Testis (tissue), 3 donors: ENCODE data around the gene NAMPT. TPM values are rescaled to one million over a fixed set of nuclear protein-coding genes. Genes with fewer than 3 reads are reported as not detected.
"Not testable (repeated sequence)": the region's sequence is repeated elsewhere in the genome, so short reads cannot be mapped to it uniquely, and the experiment has no call there.

ENCODE experiments used
- DNase-seq: peaks from one replicate; pipeline ENCODE4 v3.0.0-alpha.2; 2019
- H3K27ac ChIP-seq, 2 donors: fragments of 200-600 bp; sonication (generic); one replicate each; pipeline ENCODE4 v1.5.1; 2019
- H3K27me3 ChIP-seq: fragments of 200-600 bp; sonication (generic); one replicate; pipeline ENCODE4 v1.5.1; 2019
- H3K36me3 ChIP-seq: fragments of 200-600 bp; sonication (generic); one replicate; pipeline ENCODE4 v1.5.1; 2017; ENCODE audit warnings: low read depth; ENCODE audit errors: missing control alignments
- H3K4me1 ChIP-seq: fragments of 200-600 bp; sonication (generic); one replicate; pipeline ENCODE4 v1.5.1; 2019
- H3K4me3 ChIP-seq, 2 donors: fragments of 200-600 bp; sonication (generic); one replicate each; pipeline ENCODE4 v1.5.1; 2017 to 2019
- H3K9me3 ChIP-seq: fragments of 200-600 bp; sonication (generic); one replicate; pipeline ENCODE4 v1.5.1; 2017
- POLR2A ChIP-seq: fragments of 450-650 bp; IDR thresholded peaks from one replicate; pipeline ENCODE4 v1.6.1; 2017; ENCODE audit warnings: antibody characterized with exemption, mild to moderate bottlenecking, moderate library complexity
- WGBS, 2 donors: methylation state at CpG; one replicate each; pipeline ENCODE4 v1.1.5; 2018; 5-methylcytosine and 5-hydroxymethylcytosine counted together
- intact Hi-C: fragments of 100-400 bp; cut with DNase I; formaldehyde crosslinking; loops from one replicate; pipeline ENCODE4 v1.15.1; 2023; ENCODE audit warnings: low total_unique reads
- polyA plus RNA-seq: library from polyadenylated mRNA; stranded (reverse); fragments of 350-450 nt; fragmentation: Illumina TruSeq; extraction: RNeasy Lipid Tissue Mini Kit (QIAGEN cat#74804); gene quantifications from one replicate; pipeline ENCODE4 v1.2.3, GENCODE V29; 2014; ENCODE audit warnings: low read depth, low replicate concordance; ENCODE audit not compliant: insufficient read depth
- total RNA-seq, 2 donors: library from RNA; depleted of rRNA; stranded (reverse); fragments of >200 nt; gene quantifications; one replicate each; pipeline ENCODE4 v1.2.3, GENCODE V29; 2016
- TF ChIP-seq, protein P1 (sequence below), 3 experiments: fragments of 450-650 bp in 2 of 3; fragments of 200-600 bp in 1 of 3; sonication (generic) in 1 of 3; IDR thresholded peaks; one replicate each; pipeline ENCODE4 v1.5.1; 2016 to 2019; ENCODE audit warnings: antibody characterized with exemption in 3 of 3, mild to moderate bottlenecking in 2 of 3, moderate library complexity in 1 of 3

The NAMPT gene
- total and polyA plus RNA-seq, 3 donors from 2014 or later = 28.6 to 60.4 (median 45.0) TPM

DNA sequence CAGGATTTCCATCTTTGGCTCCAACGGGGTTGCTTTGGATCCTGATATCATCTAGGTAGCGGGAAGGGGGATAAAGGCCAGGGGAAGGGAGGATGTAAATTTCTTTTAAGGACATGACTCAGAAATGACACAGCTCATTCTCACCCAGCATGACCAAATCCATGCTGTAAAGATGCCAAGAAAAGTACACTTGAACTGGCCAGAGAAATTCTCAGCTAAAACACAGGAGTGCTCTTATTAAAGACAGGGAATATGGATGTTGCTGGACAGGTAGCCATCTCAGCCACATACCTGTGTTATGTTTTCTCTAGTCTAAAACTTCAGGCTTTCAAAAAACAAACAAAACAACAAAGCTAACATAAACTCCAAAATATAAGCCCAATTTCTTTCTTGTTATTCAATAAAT is 68.3 kb downstream of the NAMPT start:
- no peak overlapping the region for H3K4me3 ChIP-seq
- H3K27me3 ChIP-seq = no peaks in the 10 kb centered on the region
- no peak for DNase-seq
- intact Hi-C loops = no loop called here
- no peaks in the 10 kb centered on the region for H3K9me3 ChIP-seq
- H3K36me3 ChIP-seq = no peaks in the 10 kb centered on the region
- peaks cover 9% of the 10 kb centered on the region for H3K4me1 ChIP-seq
- no peak for TF ChIP-seq POLR2A
- TF ChIP-seq, protein P1, sequence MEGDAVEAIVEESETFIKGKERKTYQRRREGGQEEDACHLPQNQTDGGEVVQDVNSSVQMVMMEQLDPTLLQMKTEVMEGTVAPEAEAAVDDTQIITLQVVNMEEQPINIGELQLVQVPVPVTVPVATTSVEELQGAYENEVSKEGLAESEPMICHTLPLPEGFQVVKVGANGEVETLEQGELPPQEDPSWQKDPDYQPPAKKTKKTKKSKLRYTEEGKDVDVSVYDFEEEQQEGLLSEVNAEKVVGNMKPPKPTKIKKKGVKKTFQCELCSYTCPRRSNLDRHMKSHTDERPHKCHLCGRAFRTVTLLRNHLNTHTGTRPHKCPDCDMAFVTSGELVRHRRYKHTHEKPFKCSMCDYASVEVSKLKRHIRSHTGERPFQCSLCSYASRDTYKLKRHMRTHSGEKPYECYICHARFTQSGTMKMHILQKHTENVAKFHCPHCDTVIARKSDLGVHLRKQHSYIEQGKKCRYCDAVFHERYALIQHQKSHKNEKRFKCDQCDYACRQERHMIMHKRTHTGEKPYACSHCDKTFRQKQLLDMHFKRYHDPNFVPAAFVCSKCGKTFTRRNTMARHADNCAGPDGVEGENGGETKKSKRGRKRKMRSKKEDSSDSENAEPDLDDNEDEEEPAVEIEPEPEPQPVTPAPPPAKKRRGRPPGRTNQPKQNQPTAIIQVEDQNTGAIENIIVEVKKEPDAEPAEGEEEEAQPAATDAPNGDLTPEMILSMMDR (IDR thresholded peaks at IDR 0.05) = no peak
- 40 to 54% methylated on average over 2 of the region's 2 CpGs for WGBS, 2 donors
- peak overlapping the region in 1 of 2 donors; percentile 75 for H3K27ac ChIP-seq

DNA sequence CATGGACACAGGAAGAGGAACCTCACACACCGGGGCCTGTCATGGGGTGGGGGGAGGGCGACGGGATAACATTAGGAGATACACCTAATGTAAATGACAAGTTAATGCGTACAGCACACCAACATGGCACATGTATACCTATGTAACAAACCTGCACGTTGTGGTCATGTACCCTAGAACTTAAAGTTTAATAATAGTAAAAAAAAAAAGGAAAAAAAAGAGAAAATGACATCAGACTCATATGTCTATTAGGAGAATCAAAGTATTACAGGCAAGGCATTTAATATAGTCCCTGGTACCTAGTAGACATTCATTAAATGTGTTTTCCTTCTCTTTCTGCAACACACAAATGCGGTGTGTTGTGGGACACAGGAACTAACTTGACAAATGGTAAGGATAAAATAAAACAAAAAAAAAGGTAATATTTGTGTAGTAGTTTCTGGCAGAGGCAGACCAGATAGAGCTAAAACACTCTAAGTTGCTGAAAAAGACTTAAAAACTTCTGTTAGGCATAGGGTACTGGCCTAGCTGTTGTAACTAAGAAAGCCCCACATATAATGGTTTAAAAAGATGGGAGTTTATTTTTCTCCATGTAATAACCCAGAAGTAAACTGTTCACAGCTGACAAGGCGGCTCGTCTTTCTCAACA is 68.8 kb downstream of the NAMPT start:
- Histone ChIP-seq H3K27ac (peak overlapping the region in 1 of 2 donors; percentile 75), H3K27me3 (no peaks in the 10 kb centered on the region), H3K9me3 (no peaks in the 10 kb centered on the region), H3K36me3 (no peaks in the 10 kb centered on the region), H3K4me3 (no peak overlapping the region), H3K4me1 (peaks cover 9% of the 10 kb centered on the region)
- DNase-seq = no peak
- 72 to 74% methylated on average over 8 of the region's 8 CpGs for WGBS, 2 donors
- intact Hi-C loops = no loop called here
- TF ChIP-seq POLR2A = no peak
- TF ChIP-seq, protein P1 (IDR thresholded peaks at IDR 0.05) = no peak

DNA sequence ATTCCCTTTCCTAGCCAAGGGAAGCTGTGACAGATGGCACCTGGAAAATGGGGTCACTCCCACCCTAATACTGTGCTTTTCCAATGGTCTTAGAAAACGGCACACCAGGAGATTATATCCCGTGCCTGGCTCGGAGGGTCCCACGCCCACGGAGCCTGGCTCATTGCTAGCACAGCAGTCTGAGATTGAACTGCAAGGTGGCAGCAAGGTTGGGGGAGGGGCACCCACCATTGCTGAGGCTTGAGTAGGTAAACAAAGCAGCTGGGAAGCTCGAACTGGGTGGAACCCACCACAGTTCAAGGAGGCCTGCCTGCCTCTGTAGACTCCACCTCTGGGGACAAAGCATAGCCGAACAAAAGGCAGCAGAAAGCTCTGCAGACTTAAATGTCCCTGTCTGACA is 75.8 kb downstream of the NAMPT start:
- intact Hi-C loops, DNase-seq, H3K4me3 ChIP-seq, H3K9me3 ChIP-seq, H3K27me3 ChIP-seq, H3K4me1 ChIP-seq, H3K27ac ChIP-seq, H3K36me3 ChIP-seq: not testable (repeated sequence)
- WGBS, 2 donors = 90 to 95% methylated on average over 6 to 7 of the region's 7 CpGs

DNA sequence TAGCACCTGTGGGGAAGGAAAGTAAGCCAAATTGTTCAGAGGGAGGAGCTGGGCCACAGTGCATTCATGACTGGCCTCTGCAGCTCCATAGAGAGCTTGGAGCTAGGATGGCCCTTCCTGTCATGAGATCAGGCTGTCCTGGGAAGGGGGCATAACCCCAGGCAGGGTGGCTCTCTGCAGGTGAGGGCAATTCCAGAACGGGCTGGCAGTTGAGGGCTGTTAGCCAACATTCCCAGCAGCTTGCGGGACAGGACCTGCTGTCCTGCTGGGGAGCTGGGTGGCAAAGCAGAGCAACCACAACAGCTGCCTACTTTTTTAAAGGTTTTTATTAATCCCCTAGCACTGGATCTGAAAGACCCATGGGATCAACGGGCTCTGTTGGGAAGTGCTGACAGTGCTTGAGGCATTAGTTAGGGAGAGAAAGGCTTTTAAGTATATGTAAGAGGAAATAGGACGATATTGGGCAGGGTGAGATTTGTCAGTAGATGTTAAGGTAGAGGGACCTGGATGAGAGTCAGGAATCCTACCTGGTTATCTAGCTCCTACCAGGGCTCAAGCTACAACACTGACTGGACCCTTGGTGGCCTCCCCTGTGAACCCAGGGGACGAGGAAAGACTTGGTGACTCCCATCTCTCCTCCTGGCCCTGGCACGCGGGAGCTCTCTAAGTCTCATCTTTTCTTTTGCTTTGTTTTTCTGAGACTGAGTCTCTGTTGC is 77.8 kb downstream of the NAMPT start:
- 86 to 88% methylated on average over 7 of the region's 7 CpGs for WGBS, 2 donors
- Histone ChIP-seq H3K4me3 (no peak overlapping the region), H3K9me3 (no peaks in the 10 kb centered on the region), H3K27ac (no peak overlapping the region), H3K36me3 (no peaks in the 10 kb centered on the region), H3K27me3 (no peaks in the 10 kb centered on the region), H3K4me1 (no peaks in the 10 kb centered on the region)
- intact Hi-C loops = no loop called here
- DNase-seq = no peak
- TF ChIP-seq, protein P1 (IDR thresholded peaks at IDR 0.05) = no peak
- no peak for TF ChIP-seq POLR2A

DNA sequence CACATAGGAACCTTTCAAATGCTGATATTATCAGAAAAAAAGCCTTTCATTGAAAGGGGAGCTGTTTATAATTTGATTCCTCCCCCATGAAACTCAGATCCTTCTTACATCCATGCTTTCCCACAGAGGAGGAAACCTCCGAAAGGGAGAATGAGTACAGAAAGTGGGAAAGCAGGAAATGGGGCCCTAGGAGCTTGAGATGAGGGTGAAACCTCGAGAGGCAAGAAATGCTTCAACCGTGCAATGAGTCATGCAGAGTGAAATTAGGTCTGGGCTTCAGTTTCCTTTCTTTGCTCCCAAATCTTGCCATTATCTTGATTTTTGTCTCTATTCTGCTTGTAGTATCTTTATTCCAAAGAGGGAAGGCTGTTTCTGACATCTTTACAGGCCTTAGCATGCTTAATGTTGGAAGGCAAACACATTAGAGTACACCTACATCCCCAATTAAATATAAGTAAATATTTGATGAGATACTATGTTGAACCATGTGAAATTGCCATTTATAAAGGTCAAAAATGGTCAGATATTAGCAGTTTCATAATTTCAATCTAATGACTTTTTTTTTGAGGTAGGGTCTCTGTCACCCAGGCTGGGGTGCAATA is 79.1 kb downstream of the NAMPT start:
- TF ChIP-seq POLR2A = no peak
- TF ChIP-seq, protein P1 (IDR thresholded peaks at IDR 0.05) = no peak
- Histone ChIP-seq H3K27me3 (no peaks in the 10 kb centered on the region), H3K9me3 (no peaks in the 10 kb centered on the region), H3K4me3 (no peak overlapping the region), H3K27ac (no peak overlapping the region), H3K4me1 (no peaks in the 10 kb centered on the region), H3K36me3 (no peaks in the 10 kb centered on the region)
- intact Hi-C loops = no loop called here
- DNase-seq = no peak
- 75 to 81% methylated on average over 3 of the region's 3 CpGs for WGBS, 2 donors
